ENCODE data around the gene LAD1. TPM values are rescaled to one million over a fixed set of nuclear protein-coding genes. Genes with fewer than 3 reads are reported as not detected.

LAD1 gene
- total RNA-seq, 1 experiment from 2014 or later = 0.10 TPM

- Histone ChIP-seq H3K27ac (ENCODE audit: low read length) (no peak overlapping the region), H3K9me3 (ENCODE audit: control insufficient read depth, insufficient read depth, low read depth, low read length) (no peaks in the 10 kb centered on the region), H3K27me3 (ENCODE audit: control insufficient read depth, insufficient read depth, low read length) (no peaks in the 10 kb centered on the region), H3K4me3 (ENCODE audit: low read depth in 2 of 2, low read length in 2 of 2) (no peak overlapping the region), H3K4me1 (ENCODE audit: control insufficient read depth, insufficient read depth, low read length) (no peaks in the 10 kb centered on the region; the same call in 1 of the 2 replicates), H3K36me3 (ENCODE audit: control insufficient read depth, insufficient read depth, low read length) (no peaks in the 10 kb centered on the region)
- ChIA-PET CTCF (no interaction called here), POLR2A (no interaction called here)
- intact Hi-C loops (cut with micrococcal nuclease; ENCODE audit: unreplicated experiment) (no loop called here), in situ Hi-C loops (cut with HindIII; ENCODE audit: low pct_unique_long_range_greater_than_20kb, low sequenced_read_pairs) (no loop called here)
- no TSS peak for BruUV-seq (replicated peaks)
- TF ChIP-seq CTCF (IDR thresholded peaks at IDR 0.05) (no peak), POLR2AphosphoS5 (IDR thresholded peaks at IDR 0.05; ENCODE audit: low read depth, low read length) (no peak), REST (IDR thresholded peaks at IDR 0.05; ENCODE audit: insufficient read depth in 1 of 2, low read depth in 2 of 2, low read length in 1 of 2) (no peak), TCF7L2 (IDR thresholded peaks at IDR 0.05; ENCODE audit: low read depth, low read length) (no peak), SIN3A (IDR thresholded peaks at IDR 0.05; ENCODE audit: borderline replicate concordance, insufficient read depth, low read depth, low read length) (no peak)
- ATAC-seq = no peak
- no peak for DNase-seq (ENCODE audit: low read depth, low spot score)
Measured at GRCh38 chr1:201443747-201444146, 44.6 kb upstream of the LAD1 start.

- Histone ChIP-seq H3K36me3 (ENCODE audit: control insufficient read depth, insufficient read depth, low read length) (no peaks in the 10 kb centered on the region), H3K27ac (ENCODE audit: low read length) (no peak overlapping the region), H3K27me3 (ENCODE audit: control insufficient read depth, insufficient read depth, low read length) (no peaks in the 10 kb centered on the region), H3K9me3 (ENCODE audit: control insufficient read depth, insufficient read depth, low read depth, low read length) (no peaks in the 10 kb centered on the region), H3K4me3 (ENCODE audit: low read depth in 2 of 2, low read length in 2 of 2) (no peak overlapping the region), H3K4me1 (ENCODE audit: control insufficient read depth, insufficient read depth, low read length) (no peaks in the 10 kb centered on the region)
- in situ Hi-C loops (cut with HindIII; ENCODE audit: low pct_unique_long_range_greater_than_20kb, low sequenced_read_pairs) = no loop called here
- no TSS peak for BruUV-seq (replicated peaks)
- ATAC-seq = no peak
- no peak for TF ChIP-seq SIN3A (IDR thresholded peaks at IDR 0.05; ENCODE audit: borderline replicate concordance, insufficient read depth, low read depth, low read length)
- TF ChIP-seq CTCF (IDR thresholded peaks at IDR 0.05) = no peak
- TF ChIP-seq POLR2AphosphoS5 (IDR thresholded peaks at IDR 0.05; ENCODE audit: low read depth, low read length) = no peak
- no peak for TF ChIP-seq TCF7L2 (IDR thresholded peaks at IDR 0.05; ENCODE audit: low read depth, low read length)
- no peak for TF ChIP-seq REST (IDR thresholded peaks at IDR 0.05; ENCODE audit: insufficient read depth in 1 of 2, low read depth in 2 of 2, low read length in 1 of 2)
- intact Hi-C loops (cut with micrococcal nuclease; ENCODE audit: unreplicated experiment) = no loop called here
- DNase-seq (ENCODE audit: low read depth, low spot score) = no peak
- CTCF ChIA-PET = interaction anchor here (0.7 to 2.0 kb wide), 4 partner anchors 25 to 76 kb away, joined by 3 to 23 read pairs (median 10); no protein-coding TSS in a partner anchor
- POLR2A ChIA-PET = no interaction called here
Measured at GRCh38 chr1:201436969-201437368, 37.8 kb upstream of the LAD1 start.
